Measurements from ENCODE around the gene AKIRIN1. TPM values are rescaled to one million over a fixed set of nuclear protein-coding genes. Genes with fewer than 3 reads are reported as not detected.
A peak's percentile ranks its signal among the peaks of the same experiment; 100 is the strongest.
"Not testable (repeated sequence)": the region's sequence is repeated elsewhere in the genome, so short reads cannot be mapped to it uniquely, and the experiment has no call there.

Gene AKIRIN1
- 268 and 318 TPM in 2 replicates for total RNA-seq (2014; rRNA removed; shearing (Covaris generic))

DNA sequence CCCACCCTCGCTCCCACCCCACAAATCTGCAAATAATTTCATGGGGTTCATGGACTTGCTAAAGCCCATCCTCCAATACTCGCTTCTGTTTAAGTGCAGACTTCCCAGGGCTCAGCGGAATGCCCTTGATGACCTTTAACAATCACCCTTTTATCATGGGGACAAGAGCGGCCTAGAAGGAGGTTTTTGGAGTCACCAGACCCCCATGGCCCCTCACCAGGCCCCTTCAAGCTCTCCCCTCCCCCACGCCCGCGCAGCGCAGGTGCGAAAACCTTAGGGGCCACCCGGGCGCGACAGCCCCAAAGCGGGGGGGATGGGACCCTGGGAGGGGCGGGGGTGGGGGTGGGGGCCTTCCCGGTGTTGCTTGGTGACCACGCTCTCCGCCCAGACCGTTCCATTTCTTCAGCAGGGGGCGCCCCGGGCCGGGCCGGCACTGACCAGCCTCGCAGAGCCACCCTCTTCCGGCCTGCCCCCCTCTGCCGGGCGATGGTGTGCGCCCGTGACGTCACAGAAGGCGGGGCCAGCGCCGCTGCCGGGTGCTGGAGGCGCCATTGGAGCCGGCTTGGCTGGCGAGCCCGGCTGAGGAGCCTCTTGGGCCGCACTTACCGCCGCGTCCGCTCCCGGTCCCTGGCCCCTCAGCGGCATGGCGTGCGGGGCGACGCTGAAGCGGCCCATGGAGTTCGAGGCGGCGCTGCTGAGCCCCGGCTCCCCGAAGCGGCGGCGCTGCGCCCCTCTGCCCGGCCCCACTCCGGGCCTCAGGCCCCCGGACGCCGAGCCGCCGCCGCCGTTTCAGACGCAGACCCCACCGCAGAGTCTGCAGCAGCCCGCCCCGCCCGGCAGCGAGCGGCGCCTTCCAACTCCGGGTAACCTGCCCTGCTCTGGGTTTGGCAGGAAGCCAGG is at the start of gene AKIRIN1:
Gene AKIRIN1 (plus strand): TSS at position 539 of the 900 bp plus-strand sequence. CDS start 105 bp downstream, at position 644.
- H3K27me3 ChIP-seq (ENCODE audit: control insufficient read depth, insufficient read depth, low read length), result no peaks in the 10 kb centered on the region
- peaks cover 5% of the 10 kb centered on the region for H3K36me3 ChIP-seq (replicated peaks; ENCODE audit: control insufficient read depth, insufficient read depth, low read length)
- peak within 1 kb of the TSS; percentile 96 for H3K4me3 ChIP-seq (ENCODE audit: insufficient read depth, low read depth, low read length)
- peak; percentile 99 for DNase-seq

- no peaks in the 10 kb centered on the region for H3K36me3 ChIP-seq (replicated peaks; ENCODE audit: control insufficient read depth, insufficient read depth, low read length)
- peak; percentile 74 for DNase-seq
- no peak within 1 kb of the TSS for H3K4me3 ChIP-seq (ENCODE audit: insufficient read depth, low read depth, low read length)
Observed at GRCh38 chr1:38941527-38942019, 49.5 kb upstream of the AKIRIN1 start, which contains the start of gene RHBDL2. Gene RHBDL2 (minus strand): TSS chr1:38941830. CDS start chr1:38919212, 22,618 bp downstream.

GRCh38 chr1:38942664-38943428 is 48.2 kb upstream of the AKIRIN1 start:
- Histone ChIP-seq H3K4me3 (ENCODE audit: insufficient read depth, low read depth, low read length) (no peak overlapping the region), H3K36me3 (replicated peaks; ENCODE audit: control insufficient read depth, insufficient read depth, low read length) (no peaks in the 10 kb centered on the region), H3K27me3 (ENCODE audit: control insufficient read depth, insufficient read depth, low read length) (no peaks in the 10 kb centered on the region; the same call in 1 of the 2 replicates)
- no peak for DNase-seq

More at GRCh38 chr1:38941527-38942019, 49.5 kb upstream of the AKIRIN1 start, which contains the start of gene RHBDL2:
- H3K27me3 ChIP-seq (ENCODE audit: control insufficient read depth, insufficient read depth, low read length), result no peaks in the 10 kb centered on the region; the same call in 1 of the 2 replicates

DNA sequence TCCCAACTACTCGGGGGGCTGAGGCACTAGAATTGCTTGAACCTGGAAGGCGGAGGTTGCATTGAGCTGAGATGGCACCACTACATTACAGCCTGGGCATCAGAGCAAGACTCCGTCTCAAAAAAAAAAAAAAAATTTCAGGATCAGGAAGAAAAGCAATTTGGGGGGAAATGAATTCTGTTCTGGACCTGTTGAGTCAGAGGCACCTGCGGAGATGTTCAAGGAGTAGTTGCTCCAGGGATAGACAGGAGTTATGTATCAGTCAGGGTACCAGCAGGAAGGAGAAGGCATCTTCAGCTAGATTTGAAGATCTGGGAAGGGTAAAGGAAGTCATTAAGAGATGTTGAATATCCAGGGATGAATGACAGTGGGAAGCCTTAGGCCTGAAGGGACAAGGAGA is 46.5 kb upstream of the AKIRIN1 start:
- no peaks in the 10 kb centered on the region; the same call in 1 of the 2 replicates for H3K27me3 ChIP-seq (ENCODE audit: control insufficient read depth, insufficient read depth, low read length)

DNA sequence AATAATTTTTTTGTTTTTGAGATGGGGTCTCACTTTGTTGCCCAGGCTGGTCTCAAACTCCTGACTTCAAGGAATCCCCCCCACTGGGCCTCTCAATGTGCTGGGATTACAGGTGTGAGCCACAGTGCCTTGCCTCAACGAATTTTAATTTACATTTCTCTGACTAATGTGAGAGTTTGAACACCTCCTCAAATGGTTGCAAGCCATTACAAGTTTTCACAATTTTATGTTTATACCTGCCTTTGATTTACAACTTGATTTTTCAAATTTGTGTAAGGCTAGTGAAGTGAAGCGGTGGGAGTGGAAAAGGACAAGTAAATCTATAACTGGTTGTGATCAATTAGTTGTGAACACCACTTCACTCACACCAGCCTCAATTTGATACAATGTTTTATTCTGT is 40.5 kb upstream of the AKIRIN1 start:
- Histone ChIP-seq H3K27me3 (ENCODE audit: control insufficient read depth, insufficient read depth, low read length) (no peaks in the 10 kb centered on the region), H3K36me3 (replicated peaks; ENCODE audit: control insufficient read depth, insufficient read depth, low read length) (no peaks in the 10 kb centered on the region), H3K4me3 (ENCODE audit: insufficient read depth, low read depth, low read length) (no peak overlapping the region)
- DNase-seq, result no peak

More for the DNA sequence above, 46.5 kb upstream of the AKIRIN1 start:
- no peaks in the 10 kb centered on the region for H3K36me3 ChIP-seq (replicated peaks; ENCODE audit: control insufficient read depth, insufficient read depth, low read length)
- no peak for DNase-seq
- H3K4me3 ChIP-seq (ENCODE audit: insufficient read depth, low read depth, low read length), result no peak overlapping the region

DNA sequence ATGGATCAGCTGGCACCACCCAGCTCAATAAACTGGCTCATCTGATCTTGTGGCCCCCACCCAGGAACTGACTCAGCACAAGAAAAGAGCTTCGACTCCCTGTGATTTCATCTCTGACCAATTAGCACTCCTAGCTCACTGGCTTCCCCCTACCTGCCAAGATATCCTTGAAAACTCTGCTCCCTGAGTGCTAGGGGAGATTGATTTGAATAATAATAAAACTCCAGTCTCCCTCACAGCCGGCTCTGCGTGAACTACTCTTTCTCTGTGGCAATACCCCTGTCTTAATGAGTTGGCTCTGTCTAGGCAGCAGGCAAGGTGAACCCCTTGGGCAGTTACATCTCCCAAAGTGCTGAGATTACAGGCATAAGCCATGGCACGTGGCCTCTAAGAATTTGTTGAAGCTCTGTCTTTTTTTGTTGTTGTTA is 37.6 kb upstream of the AKIRIN1 start:
- Histone ChIP-seq H3K4me3 (ENCODE audit: insufficient read depth, low read depth, low read length) (no peak overlapping the region), H3K36me3 (replicated peaks; ENCODE audit: control insufficient read depth, insufficient read depth, low read length) (no peaks in the 10 kb centered on the region), H3K27me3 (ENCODE audit: control insufficient read depth, insufficient read depth, low read length) (no peaks in the 10 kb centered on the region)
- DNase-seq, result peak; percentile 72

GRCh38 chr1:38958967-38959366 is 32.1 kb upstream of the AKIRIN1 start:
- Histone ChIP-seq H3K27me3 (ENCODE audit: control insufficient read depth, insufficient read depth, low read length) (no peaks in the 10 kb centered on the region), H3K36me3 (replicated peaks; ENCODE audit: control insufficient read depth, insufficient read depth, low read length) (no peaks in the 10 kb centered on the region), H3K4me3 (ENCODE audit: insufficient read depth, low read depth, low read length) (no peak overlapping the region)
- no peak for DNase-seq

GRCh38 chr1:38962113-38962512 is 29.0 kb upstream of the AKIRIN1 start:
- Histone ChIP-seq H3K27me3 (ENCODE audit: control insufficient read depth, insufficient read depth, low read length) (no peaks in the 10 kb centered on the region), H3K4me3 (ENCODE audit: insufficient read depth, low read depth, low read length) (no peak overlapping the region), H3K36me3 (replicated peaks; ENCODE audit: control insufficient read depth, insufficient read depth, low read length) (no peaks in the 10 kb centered on the region)
- DNase-seq, result no peak

DNA sequence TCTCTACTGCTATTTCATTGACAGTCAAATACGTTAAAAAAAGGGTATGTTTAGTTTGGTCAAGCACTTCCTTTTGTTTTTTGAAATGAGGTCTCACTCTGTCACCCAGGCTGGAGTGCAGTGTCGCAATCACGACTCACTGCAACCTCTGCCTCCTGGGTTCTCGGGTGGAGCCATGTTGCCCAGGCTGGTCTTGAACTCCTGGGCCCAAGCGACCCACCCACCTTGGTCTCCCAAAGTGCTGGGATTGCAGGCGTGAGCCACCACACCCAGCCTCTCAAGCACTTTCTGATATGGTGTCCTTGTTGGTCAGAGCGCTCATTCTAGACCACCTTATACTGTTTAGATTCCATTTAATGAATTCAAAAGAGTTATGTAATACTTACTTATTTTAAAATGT is 28.5 kb upstream of the AKIRIN1 start:
- Histone ChIP-seq H3K27me3 (ENCODE audit: control insufficient read depth, insufficient read depth, low read length) (no peaks in the 10 kb centered on the region), H3K36me3 (replicated peaks; ENCODE audit: control insufficient read depth, insufficient read depth, low read length) (no peaks in the 10 kb centered on the region), H3K4me3 (ENCODE audit: insufficient read depth, low read depth, low read length) (no peak overlapping the region)
- no peak for DNase-seq

- no peak overlapping the region for H3K4me3 ChIP-seq (ENCODE audit: insufficient read depth, low read depth, low read length)
- no peaks in the 10 kb centered on the region for H3K27me3 ChIP-seq (ENCODE audit: control insufficient read depth, insufficient read depth, low read length)
- H3K36me3 ChIP-seq (replicated peaks; ENCODE audit: control insufficient read depth, insufficient read depth, low read length), result no peaks in the 10 kb centered on the region
- peak; percentile 54 for DNase-seq
Observed at GRCh38 chr1:38964140-38964548, 26.9 kb upstream of the AKIRIN1 start.

GRCh38 chr1:38973145-38973544 is 17.9 kb upstream of the AKIRIN1 start:
- DNase-seq; H3K27me3 ChIP-seq (ENCODE audit: control insufficient read depth, insufficient read depth, low read length); H3K4me3 ChIP-seq (ENCODE audit: insufficient read depth, low read depth, low read length); H3K36me3 ChIP-seq (replicated peaks; ENCODE audit: control insufficient read depth, insufficient read depth, low read length): not testable (repeated sequence)

GRCh38 chr1:38973659-38974437 is 17.2 kb upstream of the AKIRIN1 start:
- H3K27me3 ChIP-seq (ENCODE audit: control insufficient read depth, insufficient read depth, low read length), result no peaks in the 10 kb centered on the region
- no peak for DNase-seq
- H3K36me3 ChIP-seq (replicated peaks; ENCODE audit: control insufficient read depth, insufficient read depth, low read length), result no peaks in the 10 kb centered on the region
- no peak overlapping the region for H3K4me3 ChIP-seq (ENCODE audit: insufficient read depth, low read depth, low read length)

GRCh38 chr1:38977399-38978244 is 13.5 kb upstream of the AKIRIN1 start:
- not testable (repeated sequence) for H3K27me3 ChIP-seq (ENCODE audit: control insufficient read depth, insufficient read depth, low read length); H3K4me3 ChIP-seq (ENCODE audit: insufficient read depth, low read depth, low read length); H3K36me3 ChIP-seq (replicated peaks; ENCODE audit: control insufficient read depth, insufficient read depth, low read length); DNase-seq
